Stimulated activated CD8-positive, alpha-beta memory T cell treated with anti-CD3 and anti-CD28 coated beads, Interleukin-2, amount 100 ng/mL, for 48 hours (primary cell): ENCODE measurements around the gene LIX1L.
"Not testable (repeated sequence)": the region's sequence is repeated elsewhere in the genome, so short reads cannot be mapped to it uniquely, and the experiment has no call there.

Experiments
- DNase-seq, 2 donors: peaks; one replicate each; pipeline ENCODE4 v3.0.0-alpha.2; 2020; ENCODE audit warnings: low read depth in 2 of 2

Gene LIX1L

DNA sequence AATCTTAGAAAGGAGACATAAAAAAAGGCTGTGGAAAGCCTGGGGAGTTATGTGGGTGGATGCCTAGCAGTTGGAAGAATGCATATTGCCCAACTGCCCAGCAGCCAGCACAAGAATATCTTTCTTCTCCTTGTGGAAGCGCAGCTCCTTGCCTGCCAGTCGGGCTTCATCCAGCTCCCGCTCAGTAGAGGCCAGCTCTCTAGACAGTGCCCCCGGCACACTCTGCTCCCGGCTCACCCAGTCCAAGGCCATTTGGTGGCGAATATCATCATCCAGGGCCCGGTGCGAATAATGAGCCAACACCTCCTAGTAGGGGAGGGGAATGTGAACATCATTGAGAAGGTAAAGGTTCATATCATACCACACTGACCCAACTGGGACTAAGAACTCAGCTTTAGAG is 21.6 kb downstream of the LIX1L start:
- DNase-seq, result no peak

- DNase-seq, result no peak
Measured at GRCh38 chr1:145935708-145936107, 22.1 kb downstream of the LIX1L start.

- not testable (repeated sequence) for DNase-seq
Measured at GRCh38 chr1:145932522-145933009, 25.3 kb downstream of the LIX1L start.

- no peak for DNase-seq
Measured at GRCh38 chr1:145927916-145928643, 29.7 kb downstream of the LIX1L start.

DNA sequence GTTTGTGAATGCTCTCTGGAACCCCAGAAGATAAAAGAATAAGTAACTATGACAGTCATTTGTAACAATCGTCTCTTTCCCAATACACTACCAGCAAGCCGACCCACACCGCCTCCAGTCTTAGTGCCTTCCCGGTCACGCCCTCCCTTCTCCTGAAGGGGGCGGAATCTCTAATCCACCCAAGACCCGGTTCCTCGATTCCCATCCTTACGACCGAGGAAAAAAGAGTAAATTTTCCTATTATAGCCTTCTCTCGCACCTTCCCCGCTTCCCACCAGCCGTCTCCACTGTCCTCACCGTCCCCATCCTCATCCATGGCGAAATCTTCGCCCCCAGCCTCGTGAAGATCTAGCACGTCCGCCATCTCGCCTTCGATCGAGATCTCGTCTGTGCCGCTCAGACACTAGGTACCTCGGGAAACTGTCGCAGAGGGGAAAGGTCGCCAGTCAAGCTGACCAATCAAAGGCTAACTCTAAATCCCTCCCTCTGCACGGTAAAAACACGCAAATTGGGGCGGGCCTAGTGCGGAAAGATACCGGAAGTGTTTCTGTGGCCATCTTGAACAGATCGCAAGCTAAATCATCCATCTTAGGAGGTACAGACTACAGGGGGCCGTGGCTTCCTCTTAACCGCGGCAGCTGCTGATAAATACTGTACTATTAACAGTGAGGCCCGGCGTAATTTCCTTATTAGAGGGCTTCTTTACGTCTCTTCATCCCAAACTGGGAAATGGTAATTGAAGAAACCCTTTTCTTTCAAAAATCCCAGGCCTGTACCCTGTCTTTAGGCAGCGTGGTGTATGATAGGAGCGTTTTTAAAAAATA is 30.5 kb downstream of the LIX1L start, which contains the start of gene RBM8A:
Gene RBM8A (minus strand): TSS at position 422 of the 824 bp plus-strand sequence. CDS start 58 bp downstream, at position 364.
- peak; percentile 78 to 87 for DNase-seq

DNA sequence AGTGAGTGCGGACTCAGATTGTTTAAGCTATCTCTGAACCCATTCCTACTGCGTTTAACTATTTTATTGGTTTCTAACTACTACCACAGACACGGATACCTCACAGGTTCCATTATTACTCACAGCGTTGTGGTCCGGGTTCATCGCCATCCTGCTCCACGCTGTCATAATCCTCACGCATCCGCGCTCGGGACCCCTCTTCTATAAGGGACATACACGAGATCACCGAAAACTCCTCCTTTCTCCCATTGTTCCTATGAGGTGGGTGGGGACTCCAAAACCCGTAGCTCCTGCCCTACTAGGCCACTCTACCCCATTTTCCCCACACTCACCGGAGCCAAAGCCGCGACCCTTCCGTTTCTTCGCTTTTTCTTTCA is 31.1 kb downstream of the LIX1L start:
- peak in 1 of 2 donors; percentile 23 for DNase-seq

DNA sequence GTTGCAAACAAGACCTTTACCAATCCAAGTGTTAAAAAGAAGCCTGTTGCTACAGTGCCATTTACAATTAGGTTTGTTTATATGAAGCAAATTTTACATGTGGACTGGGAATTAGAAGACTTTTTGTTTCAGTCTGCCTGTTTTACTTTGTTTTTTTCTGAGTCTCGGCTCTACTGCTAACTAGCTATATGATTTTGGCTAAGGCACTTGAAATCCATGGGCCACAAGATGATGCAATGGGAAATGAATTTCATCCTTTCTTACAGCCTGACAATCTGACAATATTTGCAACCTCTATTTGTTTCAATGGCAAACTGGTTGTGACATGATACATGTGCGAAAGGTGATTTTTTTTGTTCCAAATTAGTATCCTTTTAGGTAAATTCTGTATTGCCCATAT is 35.6 kb downstream of the LIX1L start:
- DNase-seq, result no peak

DNA sequence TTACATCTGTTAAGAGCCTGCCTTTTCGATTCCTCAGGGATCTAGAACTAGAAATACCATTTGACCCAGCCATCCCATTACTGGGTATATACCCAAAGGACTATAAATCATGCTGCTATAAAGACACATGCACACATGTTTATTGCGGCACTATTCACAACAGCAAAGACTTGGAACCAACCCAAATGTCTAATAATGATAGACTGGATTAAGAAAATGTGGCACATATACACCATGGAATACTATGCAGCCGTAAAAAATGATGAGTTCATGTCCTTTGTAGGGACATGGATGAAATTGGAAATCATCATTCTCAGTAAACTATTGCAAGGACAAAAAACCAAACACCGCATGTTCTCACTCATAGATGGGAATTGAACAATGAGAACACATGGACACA is 37.5 kb downstream of the LIX1L start:
- not testable (repeated sequence) for DNase-seq

GRCh38 chr1:145918992-145919939 is 38.6 kb downstream of the LIX1L start:
- DNase-seq, result no peak

GRCh38 chr1:145918144-145918991 is 39.4 kb downstream of the LIX1L start, which contains the start of gene PEX11B:
Gene PEX11B (minus strand): TSS chr1:145918717. CDS start chr1:145918688, 29 bp downstream.
- DNase-seq, result peak; percentile 81 to 87

GRCh38 chr1:145917595-145917994 is 40.2 kb downstream of the LIX1L start:
- no peak for DNase-seq

DNA sequence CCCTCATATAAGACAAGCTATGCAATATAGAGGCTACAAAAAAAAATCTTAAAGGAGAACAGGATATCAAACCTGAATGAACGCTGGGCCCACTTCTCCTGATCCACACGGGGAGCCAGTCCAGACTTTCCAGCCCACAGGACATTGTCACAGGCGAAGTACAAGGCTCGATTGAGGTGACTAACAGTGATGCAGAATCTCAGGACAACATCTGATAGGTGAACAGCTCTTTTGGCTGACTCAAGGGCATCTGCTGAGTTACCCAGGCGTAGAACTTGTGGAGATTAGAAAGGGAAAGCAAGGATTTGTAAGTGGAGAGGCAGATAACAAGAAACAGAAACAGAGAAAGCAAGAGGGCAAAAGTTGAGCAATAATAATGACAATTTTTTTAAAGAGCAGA is 41.1 kb downstream of the LIX1L start:
- no peak for DNase-seq

DNA sequence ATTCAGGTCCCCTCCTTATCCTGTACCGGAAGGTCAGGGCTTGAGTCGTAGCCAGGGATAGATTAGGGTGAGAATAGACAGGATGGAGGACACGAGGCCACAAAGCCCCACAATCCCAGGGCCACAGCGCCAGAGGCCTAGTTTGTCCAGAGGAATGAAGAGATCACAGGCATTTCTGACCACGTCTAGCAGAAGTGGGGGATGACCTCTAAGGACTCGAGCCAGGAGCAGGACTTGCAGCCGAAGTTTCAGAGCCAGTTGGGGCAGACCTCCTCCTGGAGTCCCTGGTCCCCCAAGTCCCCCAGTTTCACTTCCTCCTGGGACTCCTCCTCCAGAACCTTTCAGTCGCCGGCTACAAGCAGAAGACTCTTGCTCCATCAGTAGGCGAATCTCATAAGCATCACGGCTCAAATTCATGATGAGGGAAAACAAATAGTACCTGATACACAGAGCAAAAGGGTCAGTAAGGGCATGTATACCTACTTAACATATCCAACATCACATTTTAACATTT is 45.6 kb downstream of the LIX1L start:
- DNase-seq, result no peak

DNA sequence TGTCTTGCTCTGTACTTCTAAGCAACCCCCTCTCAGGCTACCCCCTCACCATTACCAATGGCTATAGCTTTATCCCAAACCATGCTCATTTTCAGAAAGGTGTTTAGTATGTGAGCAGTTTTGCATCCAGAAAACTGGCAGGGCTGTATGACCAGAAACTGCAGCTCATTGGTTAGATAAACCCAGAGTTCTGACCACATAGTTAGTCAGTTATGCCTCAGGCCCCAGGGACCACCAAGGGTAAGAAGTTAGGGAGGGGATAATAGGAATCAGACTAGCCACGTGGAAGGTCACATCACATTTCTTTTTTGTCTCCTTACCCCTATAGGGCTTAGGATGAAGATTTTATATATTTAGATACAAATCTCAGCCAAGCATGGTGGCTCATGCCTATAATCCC is 49.2 kb downstream of the LIX1L start:
- DNase-seq, result no peak

DNA sequence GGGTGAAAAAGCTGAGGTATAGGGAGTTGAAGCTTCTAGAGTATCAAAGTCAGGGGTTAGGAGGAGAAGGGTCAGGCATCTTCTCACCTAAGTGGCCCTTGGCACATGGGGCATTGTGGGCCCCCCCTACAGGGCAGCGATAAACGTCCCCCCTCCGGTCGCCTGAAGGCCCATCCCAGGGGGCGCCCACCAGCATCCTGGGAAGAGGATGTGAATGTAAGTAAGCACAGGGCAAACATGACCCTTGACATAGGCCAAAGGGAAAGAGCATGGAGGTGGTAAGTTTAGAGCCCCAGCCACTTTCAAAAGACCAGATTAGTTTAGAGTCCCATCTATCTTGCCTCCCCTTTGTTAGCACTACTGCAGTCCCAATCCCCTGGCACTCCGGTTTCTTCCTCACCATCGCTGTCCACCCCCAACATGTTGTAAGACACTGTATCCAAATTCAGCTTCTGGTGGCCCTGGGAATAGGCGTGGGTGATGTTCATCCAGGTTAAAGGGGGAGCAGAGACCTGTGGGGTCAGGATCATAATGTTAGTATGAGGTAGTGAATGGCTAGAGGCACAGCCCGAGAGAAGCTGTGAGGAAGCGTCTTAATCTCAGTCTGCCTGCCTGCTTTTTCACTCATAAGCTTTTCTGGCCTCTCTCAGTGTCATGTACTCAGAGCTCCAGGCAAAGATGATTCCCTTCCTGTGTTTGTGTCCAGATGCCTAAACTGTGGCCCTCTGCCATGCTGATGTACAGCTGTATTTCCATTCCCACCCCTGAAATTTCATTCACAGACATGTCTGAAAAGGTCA is 50.7 kb downstream of the LIX1L start:
- DNase-seq, result no peak

DNA sequence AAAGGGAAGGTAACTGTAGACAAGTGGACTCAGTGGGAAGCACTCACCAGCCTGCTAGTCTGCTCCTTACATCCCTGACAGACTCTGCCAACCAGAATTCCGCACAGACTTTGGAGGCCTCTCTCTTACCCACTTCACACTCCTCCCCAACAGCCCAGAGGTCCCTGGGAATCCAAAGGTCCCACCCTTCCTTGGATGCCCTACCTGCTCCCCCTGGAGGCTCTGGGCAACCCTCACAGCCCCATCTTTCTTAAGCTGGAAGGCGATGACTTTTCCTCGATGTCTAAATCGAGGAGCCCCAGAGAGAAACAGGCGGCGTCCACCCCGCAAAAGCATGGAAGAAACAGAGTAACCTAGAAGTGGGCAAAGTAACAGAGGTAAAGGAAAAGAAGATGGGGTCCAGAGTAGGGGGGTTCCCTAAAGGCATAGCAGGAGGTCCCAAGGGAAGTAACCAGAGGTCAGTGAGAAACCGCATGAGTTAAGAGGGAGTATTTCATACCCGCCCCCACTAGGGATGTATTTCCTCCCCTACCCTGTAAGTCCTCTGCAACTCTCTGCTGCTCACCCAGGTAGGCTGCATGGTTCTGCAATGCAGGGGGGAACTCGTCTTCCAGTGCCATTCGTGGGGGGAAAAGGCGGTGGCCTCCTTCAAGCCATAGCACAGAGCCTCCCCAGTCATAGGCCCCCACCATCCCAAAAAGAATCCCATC is 56.4 kb downstream of the LIX1L start:
- DNase-seq, result no peak

DNA sequence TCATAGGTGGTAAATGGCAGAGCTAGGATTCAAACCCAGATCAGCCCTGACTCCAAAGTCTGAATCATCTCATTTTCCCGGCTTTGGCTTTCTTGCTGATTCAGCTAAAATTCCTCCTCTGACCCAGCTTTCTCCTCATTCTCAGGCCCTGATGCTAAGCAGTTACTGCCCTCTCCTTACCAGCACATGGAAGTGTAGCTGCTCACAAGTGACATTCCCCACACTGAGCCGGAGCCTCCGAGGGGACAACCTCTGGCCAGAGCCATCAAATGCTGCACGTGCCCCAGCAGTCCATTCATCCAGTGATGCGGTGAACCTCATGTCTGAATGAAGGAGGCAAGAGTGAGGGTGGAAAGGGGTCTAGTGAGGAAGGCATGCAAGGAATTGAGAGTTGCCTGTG is 59.1 kb downstream of the LIX1L start:
- DNase-seq, result no peak

DNA sequence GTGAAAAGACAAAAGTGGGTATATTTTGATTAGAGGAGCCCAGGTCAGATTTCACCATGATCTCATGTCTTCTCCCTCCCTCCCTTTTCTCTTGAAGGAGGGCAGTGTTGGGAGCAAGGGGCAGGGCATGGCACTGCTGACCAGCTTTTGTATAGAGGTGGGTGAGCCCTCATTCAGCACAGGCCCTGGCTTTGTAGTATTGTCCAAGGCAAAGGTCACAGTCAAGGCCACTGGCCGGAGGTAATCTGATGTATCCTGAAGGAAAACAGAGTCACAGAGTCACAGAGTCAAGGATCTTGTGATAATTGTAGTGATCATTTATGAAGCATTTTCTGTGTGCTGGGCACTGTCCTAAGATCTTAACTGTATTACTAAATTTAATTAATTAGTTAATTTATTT is 59.8 kb downstream of the LIX1L start:
- no peak for DNase-seq

- no peak for DNase-seq
Measured at GRCh38 chr1:145895471-145895870, 62.3 kb downstream of the LIX1L start.
